Stimulated activated CD8-positive, alpha-beta memory T cell treated with anti-CD3 and anti-CD28 coated beads, Interleukin-4, amount 100 ng/mL, for 1 hour (primary cell): ENCODE results near the gene FBXO31.
A peak's percentile ranks its signal among the peaks of the same experiment; 100 is the strongest.

Source experiments
- DNase-seq, 2 donors: peaks; one replicate each; pipeline ENCODE4 v3.0.0-alpha.2; 2020; ENCODE audit warnings: low read depth in 2 of 2, low spot score in 1 of 2

The FBXO31 gene

GRCh38 chr16:87330646-87331045 is 52.9 kb downstream of the FBXO31 start:
- no peak for DNase-seq

GRCh38 chr16:87330257-87330624 is 53.3 kb downstream of the FBXO31 start:
- DNase-seq: no peak

GRCh38 chr16:87329436-87330256 is 53.9 kb downstream of the FBXO31 start:
- no peak for DNase-seq

GRCh38 chr16:87328846-87329245 is 54.7 kb downstream of the FBXO31 start:
- no peak for DNase-seq

- no peak for DNase-seq
These were observed 55.6 kb downstream of the FBXO31 start for GRCh38 chr16:87327798-87328495.

- no peak for DNase-seq
These were observed 57.4 kb downstream of the FBXO31 start for GRCh38 chr16:87326151-87326571.

GRCh38 chr16:87325423-87325858 is 58.1 kb downstream of the FBXO31 start:
- no peak for DNase-seq

GRCh38 chr16:87324411-87325275 is 58.9 kb downstream of the FBXO31 start:
- peak in 1 of 2 donors; percentile 15 for DNase-seq

- no peak for DNase-seq
These were observed 59.7 kb downstream of the FBXO31 start for GRCh38 chr16:87323727-87324410.

GRCh38 chr16:87322833-87323726 is 60.5 kb downstream of the FBXO31 start:
- DNase-seq: no peak

- no peak for DNase-seq
These were observed 61.2 kb downstream of the FBXO31 start for GRCh38 chr16:87322360-87322759.

- no peak for DNase-seq
These were observed 62.1 kb downstream of the FBXO31 start for GRCh38 chr16:87321336-87322107.

GRCh38 chr16:87320510-87321227 is 62.9 kb downstream of the FBXO31 start:
- DNase-seq: no peak

- DNase-seq: no peak
These were observed 63.5 kb downstream of the FBXO31 start for GRCh38 chr16:87319997-87320491.

- no peak for DNase-seq
These were observed 64.6 kb downstream of the FBXO31 start for GRCh38 chr16:87319011-87319410.

GRCh38 chr16:87317750-87318644 is 65.6 kb downstream of the FBXO31 start:
- DNase-seq: no peak
